Measurements from ENCODE around the gene RNF39. TPM values are rescaled to one million over a fixed set of nuclear protein-coding genes. Genes with fewer than 3 reads are reported as not detected.
A peak's percentile ranks its signal among the peaks of the same experiment; 100 is the strongest.
"Not testable (repeated sequence)": the region's sequence is repeated elsewhere in the genome, so short reads cannot be mapped to it uniquely, and the experiment has no call there.

Gene RNF39
- total and polyA plus RNA-seq, 4 donors, result 1.0 to 2.3 (median 1.3) TPM; not detected in 1

GRCh38 chr6:30037182-30037788 lies 38.3 kb downstream of the RNF39 start:
- no peak for ATAC-seq (ENCODE audit: insufficient read depth, low FRiP score)
- no peaks in the 10 kb centered on the region for H3K27me3 ChIP-seq (ENCODE audit: control insufficient read depth in 3 of 3, insufficient read depth in 3 of 3, low read length in 2 of 3)

GRCh38 chr6:30035784-30036183 lies 39.8 kb downstream of the RNF39 start:
- no peak overlapping the region for H3K9ac ChIP-seq (ENCODE audit: insufficient read depth in 1 of 2, low read length in 2 of 2)
- no peaks in the 10 kb centered on the region for H3K27me3 ChIP-seq (ENCODE audit: control insufficient read depth in 3 of 3, insufficient read depth in 3 of 3, low read length in 2 of 3)
- no peak overlapping the region for H3K4me3 ChIP-seq
- ATAC-seq (ENCODE audit: insufficient read depth, low FRiP score) (no peak), DNase-seq (no peak)
- no peak for TF ChIP-seq CTCF (IDR thresholded peaks at IDR 0.05; ENCODE audit: control extremely low read depth, extremely low read depth)
- no peaks in the 10 kb centered on the region for H3K4me1 ChIP-seq (ENCODE audit: control insufficient read depth in 5 of 5, insufficient read depth in 5 of 5, low read length in 5 of 5)
- no peak overlapping the region for H3K27ac ChIP-seq (ENCODE audit: low read depth in 1 of 2, low read length in 1 of 2)
- peaks cover 0 to 5% (median 2%) of the 10 kb centered on the region in 4 donors for H3K36me3 ChIP-seq (ENCODE audit: control insufficient read depth in 4 of 4, insufficient read depth in 4 of 4, low read length in 4 of 4)
- WGBS, 2 donors, result 75 to 82% methylated on average over 1 of the region's 1 CpG
- no peaks in the 10 kb centered on the region for H3K9me3 ChIP-seq (ENCODE audit: control insufficient read depth in 4 of 4, insufficient read depth in 3 of 4, low read length in 3 of 4)

More at GRCh38 chr6:30037182-30037788, 38.3 kb downstream of the RNF39 start:
- DNase-seq, result peak in 2 of 3 donors; percentile 11 to 24
- peaks cover 0 to 1% (median 0%) of the 10 kb centered on the region in 5 donors for H3K4me1 ChIP-seq (ENCODE audit: control insufficient read depth in 5 of 5, insufficient read depth in 5 of 5, low read length in 5 of 5)
- peaks cover 0 to 5% (median 1%) of the 10 kb centered on the region in 4 donors for H3K36me3 ChIP-seq (ENCODE audit: control insufficient read depth in 4 of 4, insufficient read depth in 4 of 4, low read length in 4 of 4)
- H3K9ac ChIP-seq (ENCODE audit: insufficient read depth in 1 of 2, low read length in 2 of 2), result no peak overlapping the region
- no peaks in the 10 kb centered on the region for H3K9me3 ChIP-seq (ENCODE audit: control insufficient read depth in 4 of 4, insufficient read depth in 3 of 4, low read length in 3 of 4)
- no peak overlapping the region for H3K27ac ChIP-seq (ENCODE audit: low read depth in 1 of 2, low read length in 1 of 2)
- WGBS, 2 donors, result 58 to 68% methylated on average over 4 of the region's 4 CpGs
- no peak for TF ChIP-seq CTCF (IDR thresholded peaks at IDR 0.05; ENCODE audit: control extremely low read depth, extremely low read depth)
- no peak overlapping the region for H3K4me3 ChIP-seq

DNA sequence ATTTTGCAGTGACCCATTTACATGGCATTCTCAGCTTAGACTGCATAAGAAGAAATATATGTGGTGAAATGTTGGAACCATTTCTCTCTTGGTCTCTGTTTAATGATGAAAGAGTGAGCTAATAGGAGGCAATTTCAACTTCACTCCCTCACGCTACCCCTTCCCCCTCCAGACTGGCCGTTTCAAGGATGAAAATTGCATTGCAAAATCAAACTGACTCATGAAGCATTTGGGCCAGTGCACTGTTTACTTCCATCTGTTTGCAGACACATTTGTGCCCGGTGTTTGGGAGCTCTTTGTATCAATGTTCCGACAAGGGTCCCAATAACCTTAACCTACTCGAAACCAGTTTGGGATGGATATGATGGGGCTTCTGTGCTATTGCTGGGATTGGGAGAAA lies 42.1 kb downstream of the RNF39 start:
- not testable (repeated sequence) for DNase-seq; H3K27ac ChIP-seq (ENCODE audit: low read depth in 1 of 2, low read length in 1 of 2); H3K27me3 ChIP-seq (ENCODE audit: control insufficient read depth in 3 of 3, insufficient read depth in 3 of 3, low read length in 2 of 3); H3K36me3 ChIP-seq (ENCODE audit: control insufficient read depth in 4 of 4, insufficient read depth in 4 of 4, low read length in 4 of 4); H3K9ac ChIP-seq (ENCODE audit: insufficient read depth in 1 of 2, low read length in 2 of 2); H3K4me3 ChIP-seq; H3K4me1 ChIP-seq (ENCODE audit: control insufficient read depth in 5 of 5, insufficient read depth in 5 of 5, low read length in 5 of 5); H3K9me3 ChIP-seq (ENCODE audit: control insufficient read depth in 4 of 4, insufficient read depth in 3 of 4, low read length in 3 of 4)
- peak; percentile 6 for ATAC-seq (ENCODE audit: insufficient read depth, low FRiP score)
- WGBS, 2 donors, result 54 to 71% methylated on average over 5 of the region's 5 CpGs

DNA sequence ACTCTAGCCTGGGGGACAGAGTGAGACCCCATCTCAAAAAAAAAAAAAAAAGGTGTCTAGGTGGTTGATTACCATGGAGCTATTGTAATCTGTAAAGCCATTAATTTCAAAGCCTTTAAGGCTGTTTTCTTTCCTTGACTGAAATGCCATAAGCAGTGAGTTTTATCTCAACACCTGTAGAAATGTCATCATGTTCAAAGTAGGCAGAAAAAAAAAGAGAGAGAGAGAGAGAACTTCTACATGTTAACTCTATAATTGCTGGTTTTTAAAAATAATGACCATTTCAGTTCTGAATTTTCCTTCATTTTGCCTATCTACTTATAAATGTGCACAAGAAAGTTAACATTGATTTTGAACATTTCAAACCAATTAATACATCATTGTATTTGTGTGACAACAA lies 44.2 kb downstream of the RNF39 start:
- no peak overlapping the region for H3K27ac ChIP-seq (ENCODE audit: low read depth in 1 of 2, low read length in 1 of 2)
- H3K4me1 ChIP-seq (ENCODE audit: control insufficient read depth in 5 of 5, insufficient read depth in 5 of 5, low read length in 5 of 5), result no peaks in the 10 kb centered on the region
- DNase-seq (no peak), ATAC-seq (ENCODE audit: insufficient read depth, low FRiP score) (no peak)
- H3K4me3 ChIP-seq, result no peak overlapping the region
- no peaks in the 10 kb centered on the region for H3K27me3 ChIP-seq (ENCODE audit: control insufficient read depth in 3 of 3, insufficient read depth in 3 of 3, low read length in 2 of 3)
- H3K9me3 ChIP-seq (ENCODE audit: control insufficient read depth in 4 of 4, insufficient read depth in 3 of 4, low read length in 3 of 4), result no peaks in the 10 kb centered on the region
- no peak for TF ChIP-seq CTCF (IDR thresholded peaks at IDR 0.05; ENCODE audit: control extremely low read depth, extremely low read depth)
- H3K36me3 ChIP-seq (ENCODE audit: control insufficient read depth in 4 of 4, insufficient read depth in 4 of 4, low read length in 4 of 4), result peaks cover 0 to 5% (median 2%) of the 10 kb centered on the region in 4 donors
- H3K9ac ChIP-seq (ENCODE audit: insufficient read depth in 1 of 2, low read length in 2 of 2), result no peak overlapping the region

Measured in lung (tissue), 12 donors.